Left ventricle myocardium superior (tissue), 1 donor: ENCODE measurements around the gene SLC15A1. TPM values are rescaled to one million over a fixed set of nuclear protein-coding genes. Genes with fewer than 3 reads are reported as not detected.
A peak's percentile ranks its signal among the peaks of the same experiment; 100 is the strongest.

ENCODE experiments used
- ATAC-seq: fragments of 200-7000 bp; cut with Tn5 transposase; one replicate; pipeline ENCODE4 v1.9.1; 2020; ENCODE audit warnings: mild to moderate bottlenecking, moderate library complexity
- DNase-seq: peaks from one replicate; pipeline ENCODE4 v3.0.0-alpha.2; 2020
- intact Hi-C: fragments of 100-400 bp; cut with micrococcal nuclease; formaldehyde crosslinking; loops from one replicate; pipeline ENCODE4 v1.11.0; 2022
- long read RNA-seq: library from polyadenylated mRNA; unstranded; transcript quantifications from one replicate; pipeline ENCODE4 v2.0.0, GENCODE V29; 2021
- total RNA-seq: library from RNA; stranded (reverse); fragmentation: NEBNext Ultra II Directional; extraction: Animal tissue kit (Norgen Biotek cat#: 25700); gene quantifications from one replicate; pipeline ENCODE4 v1.2.1, GENCODE V29; 2021
- donor health status: DM: no; HTN: yes; CAD: no; lungs with severe emphysema.

Gene SLC15A1
- total RNA-seq, result not detected
- long read RNA-seq, result 0 reads

GRCh38 chr13:98752467-98753290 is at the start of gene SLC15A1:
SLC15A1 (minus strand) TSS chr13:98752672; CDS start chr13:98752598, 74 bp downstream.
- no peak for DNase-seq
- no peak for ATAC-seq
- intact Hi-C loops, result no loop called here

GRCh38 chr13:98801626-98802418 is 49.4 kb upstream of the SLC15A1 start:
- intact Hi-C loops, result no loop called here
- DNase-seq (no peak), ATAC-seq (peak; percentile 65)

GRCh38 chr13:98800078-98800477 is 47.6 kb upstream of the SLC15A1 start:
- no peak for ATAC-seq
- no peak for DNase-seq
- intact Hi-C loops, result no loop called here

GRCh38 chr13:98798849-98799645 is 46.6 kb upstream of the SLC15A1 start:
- intact Hi-C loops, result no loop called here
- no peak for ATAC-seq
- no peak for DNase-seq

- intact Hi-C loops, result no loop called here
- ATAC-seq (no peak), DNase-seq (no peak)
These were observed 45.0 kb upstream of the SLC15A1 start for GRCh38 chr13:98797456-98797855.

GRCh38 chr13:98796798-98797197 is 44.3 kb upstream of the SLC15A1 start:
- ATAC-seq, result no peak
- intact Hi-C loops, result no loop called here
- no peak for DNase-seq

GRCh38 chr13:98796191-98796590 is 43.7 kb upstream of the SLC15A1 start:
- ATAC-seq (no peak), DNase-seq (no peak)
- intact Hi-C loops, result no loop called here

GRCh38 chr13:98795220-98795619 is 42.7 kb upstream of the SLC15A1 start:
- no peak for DNase-seq
- intact Hi-C loops, result no loop called here
- ATAC-seq, result no peak

GRCh38 chr13:98794498-98794897 is 42.0 kb upstream of the SLC15A1 start:
- DNase-seq, result no peak

GRCh38 chr13:98792785-98793495 is 40.5 kb upstream of the SLC15A1 start:
- DNase-seq, result no peak
- ATAC-seq, result no peak
- intact Hi-C loops, result no loop called here

More at GRCh38 chr13:98794498-98794897, 42.0 kb upstream of the SLC15A1 start:
- no peak for ATAC-seq
- intact Hi-C loops, result no loop called here

GRCh38 chr13:98792321-98792720 is 39.8 kb upstream of the SLC15A1 start:
- no peak for ATAC-seq
- intact Hi-C loops, result no loop called here

GRCh38 chr13:98791611-98792010 is 39.1 kb upstream of the SLC15A1 start:
- no peak for ATAC-seq
- intact Hi-C loops, result no loop called here
- DNase-seq, result no peak

More at GRCh38 chr13:98792321-98792720, 39.8 kb upstream of the SLC15A1 start:
- no peak for DNase-seq

GRCh38 chr13:98787996-98788395 is 35.5 kb upstream of the SLC15A1 start:
- intact Hi-C loops, result no loop called here

GRCh38 chr13:98787173-98787572 is 34.7 kb upstream of the SLC15A1 start:
- DNase-seq (no peak), ATAC-seq (no peak)
- intact Hi-C loops, result no loop called here

More at GRCh38 chr13:98787996-98788395, 35.5 kb upstream of the SLC15A1 start:
- DNase-seq (no peak), ATAC-seq (no peak)

GRCh38 chr13:98786023-98786422 is 33.6 kb upstream of the SLC15A1 start:
- ATAC-seq (no peak), DNase-seq (no peak)
- intact Hi-C loops, result no loop called here

GRCh38 chr13:98785405-98785804 is 32.9 kb upstream of the SLC15A1 start:
- no peak for DNase-seq
- no peak for ATAC-seq
- intact Hi-C loops, result no loop called here

GRCh38 chr13:98784666-98785065 is 32.2 kb upstream of the SLC15A1 start:
- intact Hi-C loops, result no loop called here
- ATAC-seq (no peak), DNase-seq (no peak)

- intact Hi-C loops, result no loop called here
- no peak for ATAC-seq
- no peak for DNase-seq
These were observed 31.5 kb upstream of the SLC15A1 start for GRCh38 chr13:98783856-98784478.
